ENCODE measurements around the gene NKX6-2. TPM values are rescaled to one million over a fixed set of nuclear protein-coding genes. Genes with fewer than 3 reads are reported as not detected.

Gene NKX6-2
- total RNA-seq, 4 donors from 2014 or later = 0.14 TPM; not detected in 3

- Histone ChIP-seq H3K4me1 (no peaks in the 10 kb centered on the region), H3K9me3 (no peaks in the 10 kb centered on the region), H3K36me3 (no peaks in the 10 kb centered on the region), H3K4me3 (no peak overlapping the region), H3K27ac (no peak overlapping the region), H3K27me3 (peaks cover 0 to 19% of the 10 kb centered on the region in 2 donors)
- no peak for TF ChIP-seq CTCF (IDR thresholded peaks at IDR 0.05)
- TF ChIP-seq POLR2A (IDR thresholded peaks at IDR 0.05) = no peak
- intact Hi-C loops (cut with DNase I; ENCODE audit: low total_unique reads) = no loop called here
- DNase-seq = no peak
Observed at GRCh38 chr10:132832186-132832969, 46.4 kb upstream of the NKX6-2 start.

- no peak for DNase-seq
- no peaks in the 10 kb centered on the region for H3K36me3 ChIP-seq
- no peak overlapping the region for H3K4me3 ChIP-seq
- peaks cover 0 to 12% of the 10 kb centered on the region in 2 donors for H3K27me3 ChIP-seq
- TF ChIP-seq CTCF (IDR thresholded peaks at IDR 0.05) = no peak
- no peak for TF ChIP-seq POLR2A (IDR thresholded peaks at IDR 0.05)
- H3K4me1 ChIP-seq = no peaks in the 10 kb centered on the region
- H3K27ac ChIP-seq = no peak overlapping the region
- intact Hi-C loops (cut with DNase I; ENCODE audit: low total_unique reads) = no loop called here
- no peaks in the 10 kb centered on the region for H3K9me3 ChIP-seq
Observed at GRCh38 chr10:132829403-132829802, 43.5 kb upstream of the NKX6-2 start.

- intact Hi-C loops (cut with DNase I; ENCODE audit: low total_unique reads) = no loop called here
- H3K4me3 ChIP-seq = no peak overlapping the region
- no peaks in the 10 kb centered on the region for H3K9me3 ChIP-seq
- DNase-seq = no peak
- H3K27me3 ChIP-seq = peaks cover 0 to 5% of the 10 kb centered on the region in 2 donors
- no peaks in the 10 kb centered on the region for H3K4me1 ChIP-seq
- no peak overlapping the region for H3K27ac ChIP-seq
- TF ChIP-seq POLR2A (IDR thresholded peaks at IDR 0.05) (no peak), CTCF (IDR thresholded peaks at IDR 0.05) (no peak)
- H3K36me3 ChIP-seq = no peaks in the 10 kb centered on the region
Observed at GRCh38 chr10:132828681-132829080, 42.7 kb upstream of the NKX6-2 start.

GRCh38 chr10:132827861-132828539 lies 42.1 kb upstream of the NKX6-2 start:
- H3K9me3 ChIP-seq = no peaks in the 10 kb centered on the region
- no peaks in the 10 kb centered on the region for H3K27me3 ChIP-seq
- TF ChIP-seq POLR2A (IDR thresholded peaks at IDR 0.05) (no peak), CTCF (IDR thresholded peaks at IDR 0.05) (no peak)
- no peaks in the 10 kb centered on the region for H3K36me3 ChIP-seq
- H3K4me3 ChIP-seq = no peak overlapping the region
- no peaks in the 10 kb centered on the region for H3K4me1 ChIP-seq
- H3K27ac ChIP-seq = no peak overlapping the region
- intact Hi-C loops (cut with DNase I; ENCODE audit: low total_unique reads) = no loop called here
- DNase-seq = no peak

GRCh38 chr10:132827423-132827789 lies 41.5 kb upstream of the NKX6-2 start:
- Histone ChIP-seq H3K9me3 (no peaks in the 10 kb centered on the region), H3K4me1 (no peaks in the 10 kb centered on the region), H3K27me3 (no peaks in the 10 kb centered on the region), H3K4me3 (no peak overlapping the region), H3K36me3 (no peaks in the 10 kb centered on the region), H3K27ac (no peak overlapping the region)
- no peak for DNase-seq
- TF ChIP-seq CTCF (IDR thresholded peaks at IDR 0.05) (no peak), POLR2A (IDR thresholded peaks at IDR 0.05) (no peak)
- intact Hi-C loops (cut with DNase I; ENCODE audit: low total_unique reads) = no loop called here

Data from uterus (tissue), 4 donors.